SKM-1 treated with dmso at 0.1 percent for 144 hours (cell line): ENCODE results near the gene TNKS1BP1.
A peak's percentile ranks its signal among the peaks of the same experiment; 100 is the strongest.
"Not testable (repeated sequence)": the region's sequence is repeated elsewhere in the genome, so short reads cannot be mapped to it uniquely, and the experiment has no call there.

ENCODE experiments used
- DNase-seq: peaks from one replicate; lab custom pipeline; 2025; ENCODE audit not compliant: unreplicated experiment; lab: John Stamatoyannopoulos, UW

Gene TNKS1BP1

GRCh38 chr11:57324886-57325734, at the start of gene TNKS1BP1:
TNKS1BP1 (minus strand) TSS chr11:57324952; CDS start chr11:57321885, 3,067 bp downstream.
- DNase-seq = peak; percentile 86

- DNase-seq = no peak
These were observed 48.4 kb upstream of the TNKS1BP1 start for GRCh38 chr11:57373146-57373545.

GRCh38 chr11:57370941-57371340, 46.2 kb upstream of the TNKS1BP1 start:
- no peak for DNase-seq

- DNase-seq = no peak
These were observed 45.5 kb upstream of the TNKS1BP1 start for GRCh38 chr11:57370251-57370650.

- no peak for DNase-seq
These were observed 44.1 kb upstream of the TNKS1BP1 start for GRCh38 chr11:57368845-57369232.

- DNase-seq = no peak
These were observed 43.5 kb upstream of the TNKS1BP1 start for GRCh38 chr11:57368106-57368844.

- DNase-seq = no peak
These were observed 40.3 kb upstream of the TNKS1BP1 start for GRCh38 chr11:57364851-57365660.

GRCh38 chr11:57363131-57364080, 38.7 kb upstream of the TNKS1BP1 start:
- DNase-seq = no peak

- DNase-seq = no peak
These were observed 37.2 kb upstream of the TNKS1BP1 start for GRCh38 chr11:57361926-57362325.

- not testable (repeated sequence) for DNase-seq
These were observed 36.7 kb upstream of the TNKS1BP1 start for GRCh38 chr11:57361420-57361819.

- DNase-seq = no peak
These were observed 36.2 kb upstream of the TNKS1BP1 start for GRCh38 chr11:57360991-57361390.

- DNase-seq = no peak
These were observed 35.3 kb upstream of the TNKS1BP1 start for GRCh38 chr11:57359896-57360690.

- no peak for DNase-seq
These were observed 34.6 kb upstream of the TNKS1BP1 start for GRCh38 chr11:57359396-57359795.

GRCh38 chr11:57358991-57359390, 34.2 kb upstream of the TNKS1BP1 start:
- DNase-seq = no peak

- no peak for DNase-seq
These were observed 33.8 kb upstream of the TNKS1BP1 start for GRCh38 chr11:57358543-57358961.

GRCh38 chr11:57357856-57358255, 33.1 kb upstream of the TNKS1BP1 start:
- no peak for DNase-seq

GRCh38 chr11:57357310-57357709, 32.6 kb upstream of the TNKS1BP1 start:
- no peak for DNase-seq

GRCh38 chr11:57356268-57356667, 31.5 kb upstream of the TNKS1BP1 start:
- no peak for DNase-seq

- no peak for DNase-seq
These were observed 29.9 kb upstream of the TNKS1BP1 start for GRCh38 chr11:57354699-57355098.
